ENCODE results near the gene PTGFRN. TPM values are rescaled to one million over a fixed set of nuclear protein-coding genes. Genes with fewer than 3 reads are reported as not detected.

The PTGFRN gene
- total RNA-seq, 1 donor from 2014 or later: 19.1 TPM

- intact Hi-C loops (cut with micrococcal nuclease): no loop called here
- H3K9me3 Mint-ChIP-seq: peaks cover 4% of the 10 kb centered on the region
- no peaks in the 10 kb centered on the region for H3K36me3 Mint-ChIP-seq (ENCODE audit: low read depth)
- no peaks in the 10 kb centered on the region for H3K4me1 Mint-ChIP-seq (ENCODE audit: low read depth)
- DNase-seq (ENCODE audit: low spot score): no peak
- H3K27me3 Mint-ChIP-seq (ENCODE audit: low read depth): peaks cover 27% of the 10 kb centered on the region
- H3K4me3 Mint-ChIP-seq (ENCODE audit: low read depth): no peak overlapping the region
- H3K27ac Mint-ChIP-seq: no peak overlapping the region
Measured at GRCh38 chr1:116900471-116901365, 9.0 kb upstream of the PTGFRN start.

GRCh38 chr1:116902027-116902426, 7.7 kb upstream of the PTGFRN start:
- peaks cover 4% of the 10 kb centered on the region for H3K9me3 Mint-ChIP-seq
- no peak overlapping the region for H3K27ac Mint-ChIP-seq
- intact Hi-C loops (cut with micrococcal nuclease): no loop called here
- peaks cover 27% of the 10 kb centered on the region for H3K27me3 Mint-ChIP-seq (ENCODE audit: low read depth)
- H3K36me3 Mint-ChIP-seq (ENCODE audit: low read depth): no peaks in the 10 kb centered on the region
- no peaks in the 10 kb centered on the region for H3K4me1 Mint-ChIP-seq (ENCODE audit: low read depth)
- no peak overlapping the region for H3K4me3 Mint-ChIP-seq (ENCODE audit: low read depth)
- DNase-seq (ENCODE audit: low spot score): no peak

GRCh38 chr1:116902723-116903383, 6.9 kb upstream of the PTGFRN start:
- intact Hi-C loops (cut with micrococcal nuclease): no loop called here
- H3K4me3 Mint-ChIP-seq (ENCODE audit: low read depth): no peak overlapping the region
- H3K9me3 Mint-ChIP-seq: peaks cover 4% of the 10 kb centered on the region
- H3K27ac Mint-ChIP-seq: no peak overlapping the region
- DNase-seq (ENCODE audit: low spot score): no peak
- no peaks in the 10 kb centered on the region for H3K36me3 Mint-ChIP-seq (ENCODE audit: low read depth)
- no peaks in the 10 kb centered on the region for H3K4me1 Mint-ChIP-seq (ENCODE audit: low read depth)
- H3K27me3 Mint-ChIP-seq (ENCODE audit: low read depth): peaks cover 33% of the 10 kb centered on the region

GRCh38 chr1:116904791-116905320, 4.9 kb upstream of the PTGFRN start:
- intact Hi-C loops (cut with micrococcal nuclease): no loop called here
- H3K9me3 Mint-ChIP-seq: no peaks in the 10 kb centered on the region
- no peak for DNase-seq (ENCODE audit: low spot score)
- no peak overlapping the region for H3K27ac Mint-ChIP-seq
- H3K27me3 Mint-ChIP-seq (ENCODE audit: low read depth): peaks cover 25% of the 10 kb centered on the region
- H3K4me3 Mint-ChIP-seq (ENCODE audit: low read depth): no peak overlapping the region
- no peaks in the 10 kb centered on the region for H3K36me3 Mint-ChIP-seq (ENCODE audit: low read depth)
- no peaks in the 10 kb centered on the region for H3K4me1 Mint-ChIP-seq (ENCODE audit: low read depth)

- Mint-ChIP-seq H3K4me3 (ENCODE audit: low read depth) (no peak overlapping the region), H3K4me1 (ENCODE audit: low read depth) (no peaks in the 10 kb centered on the region), H3K36me3 (ENCODE audit: low read depth) (no peaks in the 10 kb centered on the region), H3K9me3 (no peaks in the 10 kb centered on the region), H3K27ac (no peak overlapping the region), H3K27me3 (ENCODE audit: low read depth) (peaks cover 17% of the 10 kb centered on the region)
- DNase-seq (ENCODE audit: low spot score): no peak
- intact Hi-C loops (cut with micrococcal nuclease): no loop called here
Measured at GRCh38 chr1:116906812-116907211, 2.9 kb upstream of the PTGFRN start.

- no peak overlapping the region for H3K4me3 Mint-ChIP-seq (ENCODE audit: low read depth)
- H3K36me3 Mint-ChIP-seq (ENCODE audit: low read depth): no peaks in the 10 kb centered on the region
- H3K4me1 Mint-ChIP-seq (ENCODE audit: low read depth): no peaks in the 10 kb centered on the region
- DNase-seq (ENCODE audit: low spot score): no peak
- no peak overlapping the region for H3K27ac Mint-ChIP-seq
- no peaks in the 10 kb centered on the region for H3K9me3 Mint-ChIP-seq
- peaks cover 12% of the 10 kb centered on the region for H3K27me3 Mint-ChIP-seq (ENCODE audit: low read depth)
- intact Hi-C loops (cut with micrococcal nuclease): no loop called here
Measured at GRCh38 chr1:116907351-116907750, 2.4 kb upstream of the PTGFRN start.

- H3K4me3 Mint-ChIP-seq (ENCODE audit: low read depth): peak overlapping the region; percentile 47
- DNase-seq (ENCODE audit: low spot score): no peak
- H3K4me1 Mint-ChIP-seq (ENCODE audit: low read depth): no peaks in the 10 kb centered on the region
- H3K36me3 Mint-ChIP-seq (ENCODE audit: low read depth): no peaks in the 10 kb centered on the region
- H3K9me3 Mint-ChIP-seq: no peaks in the 10 kb centered on the region
- no peak overlapping the region for H3K27ac Mint-ChIP-seq
- peaks cover 8% of the 10 kb centered on the region for H3K27me3 Mint-ChIP-seq (ENCODE audit: low read depth)
- intact Hi-C loops (cut with micrococcal nuclease): no loop called here
Measured at GRCh38 chr1:116908266-116908665, 1.4 kb upstream of the PTGFRN start.

GRCh38 chr1:116908820-116909511, 750 bp upstream of the PTGFRN start:
- Mint-ChIP-seq H3K4me3 (ENCODE audit: low read depth) (peak overlapping the region; percentile 78), H3K9me3 (no peaks in the 10 kb centered on the region), H3K27me3 (ENCODE audit: low read depth) (peaks cover 8% of the 10 kb centered on the region), H3K4me1 (ENCODE audit: low read depth) (no peaks in the 10 kb centered on the region), H3K36me3 (ENCODE audit: low read depth) (no peaks in the 10 kb centered on the region), H3K27ac (peak overlapping the region; percentile 73)
- no peak for DNase-seq (ENCODE audit: low spot score)
- intact Hi-C loops (cut with micrococcal nuclease): no loop called here

- Mint-ChIP-seq H3K27ac (peak overlapping the region; percentile 5), H3K9me3 (no peaks in the 10 kb centered on the region), H3K4me3 (ENCODE audit: low read depth) (no peak overlapping the region), H3K36me3 (ENCODE audit: low read depth) (no peaks in the 10 kb centered on the region), H3K27me3 (ENCODE audit: low read depth) (peaks cover 8% of the 10 kb centered on the region), H3K4me1 (ENCODE audit: low read depth) (peaks cover 3% of the 10 kb centered on the region)
- DNase-seq (ENCODE audit: low spot score): peak; percentile 14
- intact Hi-C loops (cut with micrococcal nuclease): no loop called here
Measured at GRCh38 chr1:116910379-116911187, 867 bp downstream of the PTGFRN start.

GRCh38 chr1:116911188-116911553, 1.5 kb downstream of the PTGFRN start:
- intact Hi-C loops (cut with micrococcal nuclease): no loop called here
- no peak for DNase-seq (ENCODE audit: low spot score)
- H3K9me3 Mint-ChIP-seq: no peaks in the 10 kb centered on the region
- H3K27ac Mint-ChIP-seq: no peak overlapping the region
- H3K4me1 Mint-ChIP-seq (ENCODE audit: low read depth): peaks cover 3% of the 10 kb centered on the region
- peaks cover 8% of the 10 kb centered on the region for H3K27me3 Mint-ChIP-seq (ENCODE audit: low read depth)
- H3K36me3 Mint-ChIP-seq (ENCODE audit: low read depth): no peaks in the 10 kb centered on the region
- H3K4me3 Mint-ChIP-seq (ENCODE audit: low read depth): no peak overlapping the region

- H3K9me3 Mint-ChIP-seq: no peaks in the 10 kb centered on the region
- DNase-seq (ENCODE audit: low spot score): no peak
- H3K4me3 Mint-ChIP-seq (ENCODE audit: low read depth): no peak overlapping the region
- H3K27me3 Mint-ChIP-seq (ENCODE audit: low read depth): peaks cover 8% of the 10 kb centered on the region
- H3K36me3 Mint-ChIP-seq (ENCODE audit: low read depth): no peaks in the 10 kb centered on the region
- intact Hi-C loops (cut with micrococcal nuclease): no loop called here
- H3K27ac Mint-ChIP-seq: no peak overlapping the region
- H3K4me1 Mint-ChIP-seq (ENCODE audit: low read depth): peaks cover 3% of the 10 kb centered on the region
Measured at GRCh38 chr1:116911779-116912469, 2.2 kb downstream of the PTGFRN start.

- DNase-seq (ENCODE audit: low spot score): no peak
- no peaks in the 10 kb centered on the region for H3K36me3 Mint-ChIP-seq (ENCODE audit: low read depth)
- H3K9me3 Mint-ChIP-seq: no peaks in the 10 kb centered on the region
- H3K4me3 Mint-ChIP-seq (ENCODE audit: low read depth): no peak overlapping the region
- peaks cover 2% of the 10 kb centered on the region for H3K27me3 Mint-ChIP-seq (ENCODE audit: low read depth)
- intact Hi-C loops (cut with micrococcal nuclease): no loop called here
- no peak overlapping the region for H3K27ac Mint-ChIP-seq
- peaks cover 3% of the 10 kb centered on the region for H3K4me1 Mint-ChIP-seq (ENCODE audit: low read depth)
Measured at GRCh38 chr1:116912846-116913245, 3.1 kb downstream of the PTGFRN start.
